HEK293 (cell line): ENCODE results near the gene GIGYF1.
"Not testable (repeated sequence)": the region's sequence is repeated elsewhere in the genome, so short reads cannot be mapped to it uniquely, and the experiment has no call there.

Experiments used
- SALL2 ChIP-seq: fragments of 450-650 bp; formaldehyde crosslinking; IDR thresholded peaks from 2 replicates; pipeline ENCODE4 v1.5.0; 2017; ENCODE audit warnings: missing biosample characterization, mild to moderate bottlenecking, missing genetic modification characterization, borderline replicate concordance
- SCRT1 ChIP-seq: fragments of 450-650 bp; formaldehyde crosslinking; IDR thresholded peaks from 2 replicates; pipeline ENCODE4 v1.5.1; 2016; ENCODE audit warnings: missing biosample characterization, missing genetic modification characterization, borderline replicate concordance
- ZNF132 ChIP-seq: fragments of 450-650 bp; formaldehyde crosslinking; IDR thresholded peaks from 2 replicates; pipeline ENCODE4 v1.5.1; 2017; ENCODE audit warnings: missing biosample characterization, missing genetic modification characterization, borderline replicate concordance
- ZNF133 ChIP-seq: fragments of 450-650 bp; formaldehyde crosslinking; IDR thresholded peaks from 2 replicates; pipeline ENCODE4 v1.5.1; 2016; ENCODE audit warnings: missing biosample characterization, missing genetic modification characterization
- ZNF324 ChIP-seq: fragments of 450-650 bp; formaldehyde crosslinking; IDR thresholded peaks from 2 replicates; pipeline ENCODE4 v1.5.1; 2016; ENCODE audit warnings: missing biosample characterization, missing genetic modification characterization
- ZNF426 ChIP-seq: fragments of 450-650 bp; formaldehyde crosslinking; IDR thresholded peaks from 2 replicates; pipeline ENCODE4 v1.5.1; 2017; ENCODE audit warnings: missing biosample characterization, missing genetic modification characterization, mild to moderate bottlenecking, inconsistent platforms, moderate library complexity
- ZNF501 ChIP-seq: fragments of 450-650 bp; formaldehyde crosslinking; IDR thresholded peaks from 2 replicates; pipeline ENCODE4 v1.5.1; 2016; ENCODE audit warnings: missing biosample characterization, missing genetic modification characterization
- ZNF792 ChIP-seq: fragments of 450-650 bp; formaldehyde crosslinking; IDR thresholded peaks from 2 replicates; pipeline ENCODE4 v1.5.1; 2016; ENCODE audit warnings: missing biosample characterization, missing genetic modification characterization
- TF ChIP-seq, protein P1 (sequence below): fragments of 450-650 bp; formaldehyde crosslinking; IDR thresholded peaks from 2 replicates; pipeline ENCODE4 v1.5.1; 2016; ENCODE audit warnings: missing biosample characterization, missing genetic modification characterization
- TF ChIP-seq, protein P2 (sequence below): fragments of 450-650 bp; formaldehyde crosslinking; IDR thresholded peaks from 2 replicates; pipeline ENCODE4 v1.5.1; 2016; ENCODE audit warnings: missing biosample characterization, missing genetic modification characterization

DNA sequence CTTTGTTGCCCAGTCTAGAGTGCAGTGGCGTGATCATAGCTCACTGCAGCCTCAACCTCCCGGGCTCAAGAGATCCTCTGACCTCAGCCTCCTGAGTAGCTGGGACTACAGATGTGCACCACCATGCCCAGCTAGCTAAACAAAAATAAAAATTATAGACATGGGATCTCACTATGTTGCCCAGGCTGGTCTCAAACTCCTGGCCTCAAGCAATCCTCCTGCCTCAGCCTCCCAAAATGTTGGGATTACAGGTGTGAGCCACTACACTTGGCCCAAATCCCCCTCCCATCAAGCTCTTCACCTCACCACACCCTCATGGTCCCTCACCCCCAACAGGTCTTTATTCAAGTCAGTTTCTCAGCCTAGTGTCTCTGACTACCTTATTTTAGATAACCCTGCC is 23.0 kb upstream of the GIGYF1 start:
- not testable (repeated sequence) for TF ChIP-seq SCRT1 (tag by site-specific recombination); ZNF426; ZNF132; SALL2 (tag by site-specific recombination); ZNF501; ZNF133 (tag by site-specific recombination); ZNF324; ZNF792 (tag by site-specific recombination)
- TF ChIP-seq, protein P1, sequence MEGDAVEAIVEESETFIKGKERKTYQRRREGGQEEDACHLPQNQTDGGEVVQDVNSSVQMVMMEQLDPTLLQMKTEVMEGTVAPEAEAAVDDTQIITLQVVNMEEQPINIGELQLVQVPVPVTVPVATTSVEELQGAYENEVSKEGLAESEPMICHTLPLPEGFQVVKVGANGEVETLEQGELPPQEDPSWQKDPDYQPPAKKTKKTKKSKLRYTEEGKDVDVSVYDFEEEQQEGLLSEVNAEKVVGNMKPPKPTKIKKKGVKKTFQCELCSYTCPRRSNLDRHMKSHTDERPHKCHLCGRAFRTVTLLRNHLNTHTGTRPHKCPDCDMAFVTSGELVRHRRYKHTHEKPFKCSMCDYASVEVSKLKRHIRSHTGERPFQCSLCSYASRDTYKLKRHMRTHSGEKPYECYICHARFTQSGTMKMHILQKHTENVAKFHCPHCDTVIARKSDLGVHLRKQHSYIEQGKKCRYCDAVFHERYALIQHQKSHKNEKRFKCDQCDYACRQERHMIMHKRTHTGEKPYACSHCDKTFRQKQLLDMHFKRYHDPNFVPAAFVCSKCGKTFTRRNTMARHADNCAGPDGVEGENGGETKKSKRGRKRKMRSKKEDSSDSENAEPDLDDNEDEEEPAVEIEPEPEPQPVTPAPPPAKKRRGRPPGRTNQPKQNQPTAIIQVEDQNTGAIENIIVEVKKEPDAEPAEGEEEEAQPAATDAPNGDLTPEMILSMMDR (tag by site-specific recombination), result not testable (repeated sequence)
- TF ChIP-seq, protein P2, sequence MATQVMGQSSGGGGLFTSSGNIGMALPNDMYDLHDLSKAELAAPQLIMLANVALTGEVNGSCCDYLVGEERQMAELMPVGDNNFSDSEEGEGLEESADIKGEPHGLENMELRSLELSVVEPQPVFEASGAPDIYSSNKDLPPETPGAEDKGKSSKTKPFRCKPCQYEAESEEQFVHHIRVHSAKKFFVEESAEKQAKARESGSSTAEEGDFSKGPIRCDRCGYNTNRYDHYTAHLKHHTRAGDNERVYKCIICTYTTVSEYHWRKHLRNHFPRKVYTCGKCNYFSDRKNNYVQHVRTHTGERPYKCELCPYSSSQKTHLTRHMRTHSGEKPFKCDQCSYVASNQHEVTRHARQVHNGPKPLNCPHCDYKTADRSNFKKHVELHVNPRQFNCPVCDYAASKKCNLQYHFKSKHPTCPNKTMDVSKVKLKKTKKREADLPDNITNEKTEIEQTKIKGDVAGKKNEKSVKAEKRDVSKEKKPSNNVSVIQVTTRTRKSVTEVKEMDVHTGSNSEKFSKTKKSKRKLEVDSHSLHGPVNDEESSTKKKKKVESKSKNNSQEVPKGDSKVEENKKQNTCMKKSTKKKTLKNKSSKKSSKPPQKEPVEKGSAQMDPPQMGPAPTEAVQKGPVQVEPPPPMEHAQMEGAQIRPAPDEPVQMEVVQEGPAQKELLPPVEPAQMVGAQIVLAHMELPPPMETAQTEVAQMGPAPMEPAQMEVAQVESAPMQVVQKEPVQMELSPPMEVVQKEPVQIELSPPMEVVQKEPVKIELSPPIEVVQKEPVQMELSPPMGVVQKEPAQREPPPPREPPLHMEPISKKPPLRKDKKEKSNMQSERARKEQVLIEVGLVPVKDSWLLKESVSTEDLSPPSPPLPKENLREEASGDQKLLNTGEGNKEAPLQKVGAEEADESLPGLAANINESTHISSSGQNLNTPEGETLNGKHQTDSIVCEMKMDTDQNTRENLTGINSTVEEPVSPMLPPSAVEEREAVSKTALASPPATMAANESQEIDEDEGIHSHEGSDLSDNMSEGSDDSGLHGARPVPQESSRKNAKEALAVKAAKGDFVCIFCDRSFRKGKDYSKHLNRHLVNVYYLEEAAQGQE (tag by site-specific recombination), result not testable (repeated sequence)
